ENCODE results near the gene C16orf54. TPM values are rescaled to one million over a fixed set of nuclear protein-coding genes. Genes with fewer than 3 reads are reported as not detected.
"Not testable (repeated sequence)": the region's sequence is repeated elsewhere in the genome, so short reads cannot be mapped to it uniquely, and the experiment has no call there.

Gene C16orf54
- total and polyA plus RNA-seq, 7 donors: 0.03 to 0.57 (median 0.24) TPM

- no peaks in the 10 kb centered on the region for H3K4me1 ChIP-seq
- no peaks in the 10 kb centered on the region for H3K36me3 ChIP-seq (ENCODE audit: insufficient read depth in 1 of 2, low read depth in 1 of 2)
- H3K4me3 ChIP-seq: no peak overlapping the region
- 58 to 75% (median 63%) methylated on average over 1 of the region's 1 CpG for WGBS, 3 donors
- no peak for ATAC-seq
- TF ChIP-seq, protein P1, sequence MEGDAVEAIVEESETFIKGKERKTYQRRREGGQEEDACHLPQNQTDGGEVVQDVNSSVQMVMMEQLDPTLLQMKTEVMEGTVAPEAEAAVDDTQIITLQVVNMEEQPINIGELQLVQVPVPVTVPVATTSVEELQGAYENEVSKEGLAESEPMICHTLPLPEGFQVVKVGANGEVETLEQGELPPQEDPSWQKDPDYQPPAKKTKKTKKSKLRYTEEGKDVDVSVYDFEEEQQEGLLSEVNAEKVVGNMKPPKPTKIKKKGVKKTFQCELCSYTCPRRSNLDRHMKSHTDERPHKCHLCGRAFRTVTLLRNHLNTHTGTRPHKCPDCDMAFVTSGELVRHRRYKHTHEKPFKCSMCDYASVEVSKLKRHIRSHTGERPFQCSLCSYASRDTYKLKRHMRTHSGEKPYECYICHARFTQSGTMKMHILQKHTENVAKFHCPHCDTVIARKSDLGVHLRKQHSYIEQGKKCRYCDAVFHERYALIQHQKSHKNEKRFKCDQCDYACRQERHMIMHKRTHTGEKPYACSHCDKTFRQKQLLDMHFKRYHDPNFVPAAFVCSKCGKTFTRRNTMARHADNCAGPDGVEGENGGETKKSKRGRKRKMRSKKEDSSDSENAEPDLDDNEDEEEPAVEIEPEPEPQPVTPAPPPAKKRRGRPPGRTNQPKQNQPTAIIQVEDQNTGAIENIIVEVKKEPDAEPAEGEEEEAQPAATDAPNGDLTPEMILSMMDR (IDR thresholded peaks at IDR 0.05): no peak
- no peak for DNase-seq
- intact Hi-C loops (cut with DNase I): no loop called here
- no peaks in the 10 kb centered on the region for H3K27me3 ChIP-seq (ENCODE audit: insufficient read depth in 3 of 3, low read length in 2 of 3)
- H3K27ac ChIP-seq: no peak overlapping the region
- no peaks in the 10 kb centered on the region for H3K9me3 ChIP-seq
These were observed 10.9 kb upstream of the C16orf54 start for GRCh38 chr16:29756654-29757053.

DNA sequence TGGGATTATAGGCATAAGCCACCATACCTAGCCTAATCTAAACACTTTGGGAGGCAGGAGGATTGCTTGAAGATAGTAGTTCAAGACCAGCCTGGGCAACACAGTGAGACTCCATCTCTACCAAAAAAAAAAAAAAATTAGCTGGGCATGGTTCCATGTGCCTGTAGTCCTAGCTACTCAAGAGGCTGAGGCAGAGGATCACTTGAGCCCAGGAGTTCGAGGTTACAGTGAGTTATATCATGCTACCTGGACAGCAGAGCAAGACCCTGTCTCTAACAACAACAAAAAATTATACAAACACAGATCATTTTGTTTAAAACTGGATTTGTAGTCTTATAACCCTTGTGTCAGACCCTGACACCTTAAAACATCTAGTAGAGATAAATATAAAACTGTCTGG, 7.7 kb upstream of the C16orf54 start:
- TF ChIP-seq, protein P1 (IDR thresholded peaks at IDR 0.05): no peak
- ATAC-seq (no peak), DNase-seq (no peak)
- Histone ChIP-seq H3K9me3 (no peaks in the 10 kb centered on the region), H3K27ac (no peak overlapping the region), H3K36me3 (ENCODE audit: insufficient read depth in 1 of 2, low read depth in 1 of 2) (no peaks in the 10 kb centered on the region), H3K27me3 (ENCODE audit: insufficient read depth in 3 of 3, low read length in 2 of 3) (no peaks in the 10 kb centered on the region), H3K4me3 (no peak overlapping the region), H3K4me1 (no peaks in the 10 kb centered on the region)
- 52 to 80% (median 59%) methylated on average over 1 of the region's 1 CpG for WGBS, 3 donors
- intact Hi-C loops (cut with DNase I): no loop called here

GRCh38 chr16:29748760-29749149, 3.0 kb upstream of the C16orf54 start:
- not testable (repeated sequence) for H3K9me3 ChIP-seq; ATAC-seq; H3K4me1 ChIP-seq; H3K4me3 ChIP-seq; H3K27ac ChIP-seq; H3K27me3 ChIP-seq (ENCODE audit: insufficient read depth in 3 of 3, low read length in 2 of 3); DNase-seq; H3K36me3 ChIP-seq (ENCODE audit: insufficient read depth in 1 of 2, low read depth in 1 of 2)
- intact Hi-C loops (cut with DNase I): loop anchor here (5.0 to 10.0 kb wide), 2 partner anchors 34 to 136 kb away; no protein-coding TSS in a partner anchor
- 40 to 49% (median 42%) methylated on average over 4 of the region's 4 CpGs for WGBS, 3 donors

GRCh38 chr16:29747947-29748759, 2.4 kb upstream of the C16orf54 start:
- no peaks in the 10 kb centered on the region for H3K36me3 ChIP-seq (ENCODE audit: insufficient read depth in 1 of 2, low read depth in 1 of 2)
- H3K27ac ChIP-seq: no peak overlapping the region
- 92 to 96% (median 95%) methylated on average over 26 to 30 of the region's 30 CpGs for WGBS, 3 donors
- no peak for DNase-seq
- H3K4me1 ChIP-seq: no peaks in the 10 kb centered on the region
- H3K9me3 ChIP-seq: no peaks in the 10 kb centered on the region
- TF ChIP-seq, protein P1 (IDR thresholded peaks at IDR 0.05): no peak
- H3K4me3 ChIP-seq: no peak overlapping the region
- intact Hi-C loops (cut with DNase I): loop anchor here (5.0 to 10.0 kb wide), 2 partner anchors 34 to 137 kb away; no protein-coding TSS in a partner anchor
- H3K27me3 ChIP-seq (ENCODE audit: insufficient read depth in 3 of 3, low read length in 2 of 3): no peaks in the 10 kb centered on the region
- no peak for ATAC-seq

- ATAC-seq; H3K27me3 ChIP-seq (ENCODE audit: insufficient read depth in 3 of 3, low read length in 2 of 3); H3K4me1 ChIP-seq; DNase-seq; H3K9me3 ChIP-seq; H3K27ac ChIP-seq; H3K4me3 ChIP-seq; H3K36me3 ChIP-seq (ENCODE audit: insufficient read depth in 1 of 2, low read depth in 1 of 2): not testable (repeated sequence)
- intact Hi-C loops (cut with DNase I): loop anchor here (5.0 to 10.0 kb wide), 2 partner anchors 36 to 138 kb away; no protein-coding TSS in a partner anchor
- WGBS, 3 donors: 51 to 67% (median 52%) methylated on average over 4 of the region's 4 CpGs
These were observed 728 bp upstream of the C16orf54 start for GRCh38 chr16:29746518-29746917.

All from psoas muscle (tissue), 8 donors.